ENCODE results near the gene GFM2. TPM values are rescaled to one million over a fixed set of nuclear protein-coding genes. Genes with fewer than 3 reads are reported as not detected.
"Not testable (repeated sequence)": the region's sequence is repeated elsewhere in the genome, so short reads cannot be mapped to it uniquely, and the experiment has no call there.

GFM2 gene
- total RNA-seq, 2 donors from 2014 or later = 19.7 to 36.4 TPM

DNA sequence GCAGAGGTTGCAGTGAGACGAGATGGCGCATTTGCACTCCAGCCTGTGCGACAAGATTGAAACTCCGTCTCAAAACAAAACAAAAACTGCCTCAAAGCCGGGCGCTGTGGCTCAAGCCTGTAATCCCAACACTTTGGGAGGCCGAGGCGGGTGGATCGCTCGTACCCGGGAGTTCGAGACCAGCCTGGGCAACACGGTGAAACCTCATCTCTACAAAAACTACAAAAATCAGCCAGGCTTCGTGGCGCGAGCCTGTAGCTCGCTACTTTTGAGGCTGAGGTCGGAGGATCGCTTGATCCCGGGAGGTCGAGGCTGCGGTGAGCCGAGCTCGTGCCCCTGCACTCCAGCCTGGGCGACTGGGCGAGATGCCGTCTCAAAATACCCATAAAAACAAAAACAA, 988 bp downstream of the GFM2 start:
- no peak for DNase-seq (ENCODE audit: low spot score)
- no peak for TF ChIP-seq CTCF (IDR thresholded peaks at IDR 0.05)
- Histone ChIP-seq H3K9me3 (no peaks in the 10 kb centered on the region), H3K36me3 (peaks cover 10% of the 10 kb centered on the region), H3K27ac (no peak overlapping the region), H3K4me1 (peaks cover 0 to 33% of the 10 kb centered on the region in 2 donors), H3K27me3 (no peaks in the 10 kb centered on the region), H3K4me3 (peak overlapping the region; percentile 94 to 98)

- DNase-seq (ENCODE audit: low spot score) = no peak
- Histone ChIP-seq H3K4me1 (peaks cover 0 to 33% of the 10 kb centered on the region in 2 donors), H3K9me3 (no peaks in the 10 kb centered on the region), H3K36me3 (peaks cover 10% of the 10 kb centered on the region), H3K27me3 (no peaks in the 10 kb centered on the region), H3K27ac (no peak overlapping the region), H3K4me3 (no peak overlapping the region)
- TF ChIP-seq CTCF (IDR thresholded peaks at IDR 0.05) = no peak
Observed at GRCh38 chr5:74765201-74765600, 1.7 kb downstream of the GFM2 start.

DNA sequence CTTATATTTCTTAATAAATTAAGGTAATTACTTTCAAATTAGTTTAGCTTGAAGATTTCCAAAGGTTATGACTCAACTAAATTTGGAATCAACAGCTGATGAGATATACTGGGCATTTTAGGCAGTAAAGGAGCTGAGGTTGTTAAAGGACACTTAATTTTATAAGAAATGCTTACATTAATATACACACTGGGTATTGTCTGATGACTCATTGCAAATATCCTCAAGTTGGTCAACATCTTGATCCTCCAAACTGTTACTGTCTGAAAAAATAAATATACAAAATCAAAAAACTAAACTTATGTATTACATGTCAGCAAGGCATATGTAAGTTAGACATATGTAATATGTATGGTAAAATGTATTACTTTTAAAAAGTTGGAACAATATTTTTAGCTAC, 3.4 kb downstream of the GFM2 start:
- H3K36me3 ChIP-seq = peaks cover 14% of the 10 kb centered on the region
- no peaks in the 10 kb centered on the region for H3K9me3 ChIP-seq
- H3K4me1 ChIP-seq = peaks cover 0 to 31% of the 10 kb centered on the region in 2 donors
- no peak for DNase-seq (ENCODE audit: low spot score)
- H3K27ac ChIP-seq = no peak overlapping the region
- no peak overlapping the region for H3K4me3 ChIP-seq
- TF ChIP-seq CTCF (IDR thresholded peaks at IDR 0.05) = no peak
- no peaks in the 10 kb centered on the region for H3K27me3 ChIP-seq

DNA sequence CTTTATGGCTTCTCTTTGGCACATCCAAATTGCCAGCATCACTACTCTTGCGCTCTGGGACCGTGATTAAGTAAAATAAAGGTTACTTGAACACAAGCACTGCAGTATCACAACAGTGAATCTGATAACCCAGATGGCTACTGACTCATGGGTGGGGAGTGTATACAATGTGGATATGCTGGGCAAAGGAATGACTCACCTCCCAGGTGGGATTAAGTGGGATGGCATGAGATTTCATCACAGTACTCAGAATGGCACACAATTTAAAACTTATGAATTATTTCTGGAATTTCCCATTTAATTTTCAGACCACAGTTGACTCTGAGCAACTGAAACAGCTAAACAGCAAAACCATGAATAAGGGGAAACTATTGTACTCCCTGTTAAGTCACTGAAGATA, 4.3 kb downstream of the GFM2 start:
- no peak for TF ChIP-seq CTCF (IDR thresholded peaks at IDR 0.05)
- H3K36me3 ChIP-seq = peaks cover 20% of the 10 kb centered on the region

DNA sequence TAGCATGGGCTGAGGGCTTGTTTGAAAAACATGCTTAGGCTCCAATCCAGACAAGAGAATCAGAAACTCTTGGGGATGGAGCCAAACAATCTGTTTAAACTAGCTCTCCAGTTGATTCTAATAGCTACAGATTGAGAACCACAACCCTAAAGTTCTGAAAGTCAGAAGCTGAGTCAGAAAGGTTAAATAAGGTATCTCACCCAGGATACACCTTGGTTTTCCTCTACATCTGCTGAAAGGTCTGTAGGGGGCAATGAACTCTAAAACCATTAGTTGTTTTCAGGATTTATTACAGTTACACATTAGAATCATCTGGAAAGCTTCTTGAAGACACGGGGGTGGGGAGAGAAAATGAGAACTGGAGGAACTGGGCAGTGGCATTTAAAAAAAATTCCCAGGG, 5.7 kb downstream of the GFM2 start:
- Histone ChIP-seq H3K4me3 (no peak overlapping the region), H3K36me3 (peaks cover 20% of the 10 kb centered on the region)

More for the DNA sequence above, 4.3 kb downstream of the GFM2 start:
- Histone ChIP-seq H3K4me3 (no peak overlapping the region), H3K27me3 (no peaks in the 10 kb centered on the region), H3K9me3 (no peaks in the 10 kb centered on the region), H3K4me1 (peaks cover 0 to 22% of the 10 kb centered on the region in 2 donors), H3K27ac (no peak overlapping the region)
- no peak for DNase-seq (ENCODE audit: low spot score)

GRCh38 chr5:74748742-74749141, 18.2 kb downstream of the GFM2 start:
- H3K27me3 ChIP-seq; DNase-seq (ENCODE audit: low spot score); H3K9me3 ChIP-seq; H3K4me3 ChIP-seq; H3K4me1 ChIP-seq; H3K27ac ChIP-seq: not testable (repeated sequence)
- peaks cover 44% of the 10 kb centered on the region for H3K36me3 ChIP-seq

More for the DNA sequence above, 5.7 kb downstream of the GFM2 start:
- H3K4me1 ChIP-seq = peaks cover 0 to 20% of the 10 kb centered on the region in 2 donors
- H3K9me3 ChIP-seq = no peaks in the 10 kb centered on the region
- no peak for DNase-seq (ENCODE audit: low spot score)
- no peak overlapping the region for H3K27ac ChIP-seq
- no peaks in the 10 kb centered on the region for H3K27me3 ChIP-seq
- no peak for TF ChIP-seq CTCF (IDR thresholded peaks at IDR 0.05)
